HepG2 (cell line): ENCODE measurements around the gene PNLIPRP2. TPM values are rescaled to one million over a fixed set of nuclear protein-coding genes. Genes with fewer than 3 reads are reported as not detected.

Source experiments
- ATAC-seq: fragments of 200-7000 bp; cut with Tn5 transposase; 3 replicates; pipeline ENCODE4 v1.9.1; 2020; ENCODE audit warnings: mild to moderate bottlenecking, moderate library complexity
- BruUV-seq: library from RNA; stranded (reverse); fragments of 400-500 nt; replicated peaks from 2 replicates; lab custom pipeline; 2021; lab: Mats Ljungman, UMichigan
- CTCF ChIA-PET: fragments of 300-600 bp; formaldehyde crosslinking; extraction: SDS; loops from one replicate; lab custom pipeline; 2021; ENCODE audit warnings: low total read pairs, inconsistent platforms, low intra/inter-chr PET ratio; lab: Yijun Ruan, JAX
- POLR2A ChIA-PET: fragments of 350-600 bp; sonication (Branson Sonifier 250); formaldehyde crosslinking; loops from one replicate; lab custom pipeline; 2020; ENCODE audit warnings: antibody characterized with exemption, inconsistent platforms; lab: Yijun Ruan, JAX
- DNase-seq: peaks from one replicate; pipeline ENCODE4 v3.0.0-alpha.2; 2015; ENCODE audit warnings: low spot score
- FAIRE-seq: peaks from 3 replicates; lab custom pipeline; 2011; peaks lifted over from hg19 to GRCh38; lab: Jason Lieb, UNC
- H2AFZ ChIP-seq: one replicate; pipeline ENCODE4 v1.6.1; 2011; ENCODE audit warnings: low read length, inconsistent platforms
- H3K27ac ChIP-seq: fragments of 300-600 bp; 3 replicates; pipeline ENCODE4 v1.8.0; 2011; ENCODE audit warnings: mixed run types, mild to moderate bottlenecking, mixed read lengths, low read length, inconsistent platforms; ENCODE audit not compliant: insufficient read depth; ENCODE audit errors: extremely low read length
- H3K27me3 ChIP-seq, 2 experiments: fragments of 200-600 bp in 1 of 2; 2 replicates in 1 of 2; 3 replicates in 1 of 2; pipeline versions ENCODE4 v1.6.0 to v1.8.0; 2011; ENCODE audit warnings: low read length in 2 of 2, mild to moderate bottlenecking in 2 of 2, moderate library complexity in 2 of 2, inconsistent platforms in 1 of 2; ENCODE audit not compliant: insufficient read depth in 2 of 2, control insufficient read depth in 1 of 2
- H3K36me3 ChIP-seq, 2 experiments: fragments of 200-600 bp in 1 of 2; replicated peaks in 1 of 2; 2 replicates in 1 of 2; 3 replicates in 1 of 2; pipeline versions ENCODE4 v1.5.1 to v1.8.0; 2011; ENCODE audit warnings: low read length in 2 of 2, inconsistent platforms in 1 of 2; ENCODE audit not compliant: insufficient read depth in 2 of 2, control insufficient read depth in 1 of 2
- H3K4me1 ChIP-seq: 2 replicates; pipeline ENCODE4 v1.5.1; 2012; ENCODE audit warnings: low read length, inconsistent platforms; ENCODE audit not compliant: insufficient read depth
- H3K4me2 ChIP-seq: 2 replicates; pipeline ENCODE4 v1.6.0; 2011; ENCODE audit warnings: low read depth, low read length, inconsistent platforms
- H3K4me3 ChIP-seq, 3 experiments: fragments of 200-600 bp in 1 of 3; sonication (generic), shearing (Covaris generic) in 1 of 3; replicated peaks in 1 of 3; 2 replicates each; pipeline ENCODE4 v1.5.1; 2011 to 2016; ENCODE audit warnings: low read length in 3 of 3, inconsistent platforms in 2 of 3, low read depth in 2 of 3, mild to moderate bottlenecking in 2 of 3, control low read depth in 1 of 3, mixed read lengths in 1 of 3; ENCODE audit not compliant: insufficient read depth in 1 of 3
- H3K79me2 ChIP-seq: one replicate; pipeline ENCODE4 v1.6.1; 2011; ENCODE audit warnings: low read length, inconsistent platforms; ENCODE audit not compliant: insufficient read depth
- H3K9ac ChIP-seq: 2 replicates; pipeline ENCODE4 v1.6.0; 2011; ENCODE audit warnings: mild to moderate bottlenecking, low read depth, low read length, inconsistent platforms; ENCODE audit not compliant: insufficient read depth
- H3K9me3 ChIP-seq: 2 replicates; pipeline ENCODE4 v1.5.1; 2012; ENCODE audit warnings: mild to moderate bottlenecking, low read length
- H4K20me1 ChIP-seq: 2 replicates; pipeline ENCODE4 v1.6.0; 2011; ENCODE audit warnings: inconsistent platforms, mild to moderate bottlenecking, low read length, moderate library complexity; ENCODE audit not compliant: insufficient read depth
- GRHL1 ChIP-seq: sonication (generic); formaldehyde crosslinking; conservative IDR thresholded peaks from 2 replicates; pipeline ENCODE4 v1.8.0; 2022; ENCODE audit warnings: missing genetic modification reagents
- IKZF1 ChIP-seq: fragments of 450-650 bp; IDR thresholded peaks from 2 replicates; pipeline ENCODE4 v1.7.1; 2016
- KMT2B ChIP-seq: IDR thresholded peaks from 2 replicates; pipeline ENCODE4 v1.6.1; 2016; ENCODE audit warnings: missing genetic modification reagents, missing compliant biosample characterization
- NRL ChIP-seq: sonication (generic); formaldehyde crosslinking; IDR thresholded peaks from 2 replicates; pipeline ENCODE4 v1.5.0; 2020; ENCODE audit warnings: missing genetic modification reagents, mild to moderate bottlenecking, moderate library complexity, borderline replicate concordance
- PBX2 ChIP-seq: IDR thresholded peaks from 2 replicates; pipeline ENCODE4 v1.6.1; 2016; ENCODE audit warnings: control low read depth
- SRSF4 ChIP-seq: fragments of 200-400 bp; formaldehyde crosslinking; IDR thresholded peaks from one replicate; pipeline ENCODE4 v1.6.1; 2018; ENCODE audit warnings: mild to moderate bottlenecking, low read depth, low read length, moderate library complexity; ENCODE audit not compliant: poor library complexity, severe bottlenecking
- SRY ChIP-seq: sonication (generic); formaldehyde crosslinking; IDR thresholded peaks from 2 replicates; pipeline ENCODE4 v1.8.0; 2022; ENCODE audit warnings: mild to moderate bottlenecking, missing genetic modification reagents
- SSRP1 ChIP-seq: IDR thresholded peaks from 2 replicates; pipeline ENCODE4 v1.6.1; 2016; ENCODE audit warnings: control low read depth
- ZNF326 ChIP-seq: sonication (generic); formaldehyde crosslinking; IDR thresholded peaks from 2 replicates; pipeline ENCODE4 v1.4.0; 2020; ENCODE audit warnings: missing genetic modification reagents, borderline replicate concordance
- ZNF546 ChIP-seq: sonication (generic); formaldehyde crosslinking; conservative IDR thresholded peaks from 2 replicates; pipeline ENCODE4 v1.8.1; 2023; ENCODE audit warnings: mild to moderate bottlenecking, missing genetic modification reagents
- ZNF780A ChIP-seq: sonication (generic); formaldehyde crosslinking; IDR thresholded peaks from 2 replicates; pipeline ENCODE4 v1.8.0; 2022; ENCODE audit warnings: mild to moderate bottlenecking, missing genetic modification reagents, moderate library complexity
- WGBS: methylation state at CpG from one replicate; pipeline ENCODE4 v1.1.6; 2017; ENCODE audit warnings: low lambda C conversion rate; 5-methylcytosine and 5-hydroxymethylcytosine counted together
- in situ Hi-C: cut with HindIII; loops from 2 replicates; pipeline ENCODE4 v1.10.0; 2017; ENCODE audit warnings: low pct_unique_long_range_greater_than_20kb; ENCODE audit not compliant: extremely low pct_ligation_motif_present
- intact Hi-C: fragments of 100-400 bp; cut with micrococcal nuclease; formaldehyde crosslinking; loops from one replicate; pipeline ENCODE4 v1.10.0; 2022; ENCODE audit not compliant: unreplicated experiment
- polyA plus RNA-seq, 8 experiments: library from polyadenylated mRNA; depleted of rRNA in 3 of 8; stranded (reverse) in 7 of 8; unstranded in 1 of 8; fragments of >200 nt; fragmentation: Illumina TruSeq in 4 of 8; extraction: Trizol in 4 of 8; gene quantifications; 2 replicates each; pipeline versions ENCODE4 v1.2.1 to v1.2.3, GENCODE V29; 2011 to 2016; ENCODE audit warnings: low read depth in 4 of 8, missing spikeins in 1 of 8, mixed read lengths in 1 of 8; ENCODE audit not compliant: insufficient read depth in 1 of 8
- total RNA-seq, 5 experiments: library from RNA; depleted of rRNA; stranded (reverse); fragments of >200 nt; fragmentation: Illumina TruSeq; extraction: Trizol; gene quantifications; 2 replicates each; pipeline ENCODE4 v1.2.3, GENCODE V29; 2016; ENCODE audit warnings: low read depth in 1 of 5

The PNLIPRP2 gene
- total and polyA plus RNA-seq, 2 of the 13 experiments (the other 11 are each of a cell fraction or from before 2014, with no cell fraction given) = 0.21 to 0.97 TPM

- WGBS = 53% methylated on average over 11 of the region's 11 CpGs
- TF ChIP-seq ZNF780A = no peak
- no peak for TF ChIP-seq IKZF1
- TF ChIP-seq GRHL1 = no peak
- TF ChIP-seq ZNF546 (CRISPR knock-in tag) = no peak
- TF ChIP-seq SRY = no peak
- no peak for TF ChIP-seq KMT2B
- no peak for TF ChIP-seq PBX2 (CRISPR knock-in tag)
- TF ChIP-seq NRL (CRISPR knock-in tag) = no peak
- TF ChIP-seq SRSF4 = no peak
- no peak for TF ChIP-seq SSRP1 (CRISPR knock-in tag)
- TF ChIP-seq ZNF326 = no peak
- TF ChIP-seq, all 625 proteins: peak for 0
- ChIA-PET CTCF (no interaction called here), POLR2A (no interaction called here)
- Histone ChIP-seq H3K27me3 (no peaks in the 10 kb centered on the region), H3K36me3 (no peaks in the 10 kb centered on the region), H3K27ac (no peak overlapping the region), H2AFZ (no peak overlapping the region), H3K79me2 (no peaks in the 10 kb centered on the region), H3K4me3 (no peak overlapping the region), H3K9me3 (no peaks in the 10 kb centered on the region), H3K4me2 (no peak overlapping the region), H3K9ac (no peak overlapping the region), H3K4me1 (no peaks in the 10 kb centered on the region), H4K20me1 (no peaks in the 10 kb centered on the region)
- intact Hi-C loops = no loop called here
- DNase-seq (no peak), FAIRE-seq (no peak), ATAC-seq (no peak)
- BruUV-seq = no TSS peak
- in situ Hi-C loops = no loop called here
These were observed 13.6 kb downstream of the PNLIPRP2 start for GRCh38 chr10:116634126-116634975.
